ENCODE data around the gene HOXB8.

Gene HOXB8

GRCh38 chr17:48604770-48605329, 10.2 kb downstream of the HOXB8 start, which contains the start of gene HOXB6:
HOXB6 (minus strand) TSS chr17:48604986; CDS start chr17:48598150, 6,836 bp downstream.
- H3K9me3 ChIP-seq (ENCODE audit: low read depth, low read length), result no peaks in the 10 kb centered on the region
- no peak for DNase-seq (ENCODE audit: low read depth, low spot score)
- TF ChIP-seq FOXP2 (optimal IDR thresholded peaks at IDR 0.05; ENCODE audit: control extremely low read depth, extremely low read length, insufficient read depth) (no peak), POLR2AphosphoS5 (IDR thresholded peaks at IDR 0.05; ENCODE audit: borderline replicate concordance, low read depth, low read length) (peak; percentile 77)
- 0 out of 2 replicates have a peak, but pooled peaks cover 11% of the 10 kb centered on the region for H3K36me3 ChIP-seq (ENCODE audit: insufficient read depth, low read length)
- H3K4me3 ChIP-seq, result peak within 1 kb of the TSS; percentile 87
- peak within 1 kb of the TSS; percentile 84 for H3K9ac ChIP-seq (ENCODE audit: insufficient read length)
- H3K27ac ChIP-seq, result peak within 1 kb of the TSS; percentile 98

GRCh38 chr17:48603959-48604769, 10.9 kb downstream of the HOXB8 start:
- H3K9ac ChIP-seq (ENCODE audit: insufficient read length), result peak overlapping the region; percentile 84
- H3K27ac ChIP-seq, result peak overlapping the region; percentile 98
- H3K9me3 ChIP-seq (ENCODE audit: low read depth, low read length), result no peaks in the 10 kb centered on the region
- TF ChIP-seq POLR2AphosphoS5 (IDR thresholded peaks at IDR 0.05; ENCODE audit: borderline replicate concordance, low read depth, low read length), result peak; percentile 39; the same call in 1 of the 2 replicates
- no peak for TF ChIP-seq FOXP2 (optimal IDR thresholded peaks at IDR 0.05; ENCODE audit: control extremely low read depth, extremely low read length, insufficient read depth)
- TF ChIP-seq EZH2 (IDR thresholded peaks at IDR 0.05), result no peak
- H3K36me3 ChIP-seq (ENCODE audit: insufficient read depth, low read length), result 0 out of 2 replicates have a peak, but pooled peaks cover 11% of the 10 kb centered on the region
- no peak for DNase-seq (ENCODE audit: low read depth, low spot score)
- peak overlapping the region; percentile 87 for H3K4me3 ChIP-seq

DNA sequence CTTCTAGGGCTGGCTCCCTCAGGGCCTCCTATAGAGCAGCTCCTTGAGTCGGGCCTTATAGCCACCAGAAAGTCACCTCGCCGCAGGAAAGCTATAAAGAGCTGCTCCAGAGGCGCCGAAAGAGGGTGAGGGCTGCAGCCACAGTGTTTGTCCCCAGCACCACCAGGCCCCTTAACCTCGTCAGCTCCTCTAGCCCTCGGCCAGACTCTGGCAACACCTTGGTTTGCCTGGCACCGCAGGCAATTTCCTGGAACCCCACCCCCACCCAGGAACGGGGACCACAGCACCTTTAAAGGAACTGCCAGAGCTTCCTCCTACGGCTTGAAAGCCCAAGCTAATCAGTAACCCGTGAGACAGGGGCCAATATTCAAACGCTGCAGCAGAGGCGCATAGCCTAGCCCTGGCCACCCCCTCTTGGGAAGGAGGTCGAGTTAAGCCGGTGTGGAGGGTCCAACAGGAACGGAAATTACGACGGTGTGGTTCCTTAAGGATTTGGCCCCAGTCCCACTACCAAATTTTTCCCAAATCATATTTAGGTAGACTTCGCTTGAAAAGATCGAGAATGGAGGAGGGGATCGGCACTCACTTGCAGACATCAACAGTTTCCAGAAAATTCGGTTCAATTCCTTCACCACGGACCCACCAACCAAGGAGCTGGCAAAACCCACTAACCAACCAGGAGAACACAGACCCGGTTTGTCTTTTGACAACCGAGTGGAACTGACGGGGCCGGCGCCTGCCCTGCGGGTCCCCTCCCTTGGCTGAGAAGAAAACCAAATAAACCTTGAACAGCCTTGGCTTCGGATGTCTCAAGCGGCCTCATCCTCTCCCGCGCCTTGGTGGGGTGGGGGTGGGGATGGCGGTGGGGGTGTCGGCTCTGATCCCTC, 13.3 kb downstream of the HOXB8 start:
- Histone ChIP-seq H3K9ac (ENCODE audit: insufficient read length) (peak overlapping the region; percentile 20), H3K4me3 (peak overlapping the region; percentile 87), H3K36me3 (ENCODE audit: insufficient read depth, low read length) (peaks cover 10% of the 10 kb centered on the region; the same call in 1 of the 2 replicates), H3K9me3 (ENCODE audit: low read depth, low read length) (no peaks in the 10 kb centered on the region), H3K27ac (no peak overlapping the region)
- DNase-seq (ENCODE audit: low read depth, low spot score), result no peak
- TF ChIP-seq EZH2 (IDR thresholded peaks at IDR 0.05) (no peak), FOXP2 (optimal IDR thresholded peaks at IDR 0.05; ENCODE audit: control extremely low read depth, extremely low read length, insufficient read depth) (no peak), POLR2AphosphoS5 (IDR thresholded peaks at IDR 0.05; ENCODE audit: borderline replicate concordance, low read depth, low read length) (no peak)

DNA sequence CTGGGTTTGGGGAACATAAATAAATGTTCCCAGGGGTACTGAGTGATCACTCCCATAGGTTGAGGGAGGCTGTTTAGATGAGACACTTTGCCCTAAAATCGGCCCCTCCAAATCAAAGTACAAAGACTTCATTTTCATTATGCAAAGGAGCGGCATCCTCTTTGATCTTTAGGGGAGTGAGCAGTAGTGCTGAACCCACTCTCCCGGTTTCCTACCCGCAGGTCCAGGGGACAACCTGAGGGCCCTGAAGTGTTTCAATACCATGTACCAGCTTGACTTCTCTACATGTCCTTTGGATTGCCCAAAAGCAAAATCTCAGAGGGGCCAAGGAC, 13.9 kb downstream of the HOXB8 start:
- Histone ChIP-seq H3K9me3 (ENCODE audit: low read depth, low read length) (no peaks in the 10 kb centered on the region), H3K4me3 (no peak overlapping the region; the same call in 1 of the 2 replicates), H3K36me3 (ENCODE audit: insufficient read depth, low read length) (peaks cover 8% of the 10 kb centered on the region; the same call in 1 of the 2 replicates), H3K9ac (ENCODE audit: insufficient read length) (no peak overlapping the region), H3K27ac (no peak overlapping the region)
- TF ChIP-seq FOXP2 (optimal IDR thresholded peaks at IDR 0.05; ENCODE audit: control extremely low read depth, extremely low read length, insufficient read depth) (no peak), EZH2 (IDR thresholded peaks at IDR 0.05) (no peak), POLR2AphosphoS5 (IDR thresholded peaks at IDR 0.05; ENCODE audit: borderline replicate concordance, low read depth, low read length) (no peak)
- DNase-seq (ENCODE audit: low read depth, low spot score), result no peak

DNA sequence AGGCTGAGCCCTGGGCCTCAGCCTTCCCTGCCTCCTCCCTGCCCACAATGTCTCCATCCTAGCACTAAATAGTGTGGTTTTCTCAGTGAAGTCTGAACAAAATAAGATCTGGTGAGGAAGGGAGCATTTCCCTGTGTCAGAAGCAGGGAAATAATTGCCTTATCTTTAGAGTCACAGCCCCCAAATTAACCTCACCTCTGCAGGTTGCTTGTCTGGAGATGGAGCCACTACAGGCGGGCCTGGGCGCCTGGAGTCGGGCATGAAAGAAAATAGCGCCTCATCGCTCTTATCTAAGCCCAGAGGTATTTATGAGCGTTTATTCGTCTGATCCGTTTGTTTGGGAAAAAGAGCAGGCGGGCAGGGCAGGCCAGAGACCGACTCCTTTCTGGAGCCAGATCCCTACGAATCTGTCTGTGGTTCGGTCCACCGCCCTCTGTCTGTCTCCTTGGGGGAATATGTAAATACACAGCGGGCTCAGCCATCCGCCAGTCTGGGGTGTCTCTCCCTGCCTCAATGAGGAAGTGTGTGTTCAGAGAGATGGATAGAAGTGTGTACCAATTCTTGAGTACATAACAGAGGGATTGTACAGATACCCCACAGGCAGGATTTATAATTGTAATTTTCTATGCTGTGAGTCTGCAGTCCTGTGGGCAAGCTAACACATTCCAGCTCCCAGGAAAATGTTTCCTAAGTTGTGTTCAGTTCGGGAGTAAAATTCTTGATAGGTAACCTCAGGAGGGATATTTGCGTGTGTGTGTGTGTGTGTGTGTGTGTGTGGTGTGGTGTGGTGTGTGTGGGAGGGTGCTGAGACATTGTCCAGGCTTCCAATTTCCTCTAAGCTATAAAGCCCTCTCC, 14.6 kb downstream of the HOXB8 start:
- Histone ChIP-seq H3K27ac (no peak overlapping the region), H3K36me3 (ENCODE audit: insufficient read depth, low read length) (peaks cover 9% of the 10 kb centered on the region; the same call in 1 of the 2 replicates), H3K9me3 (ENCODE audit: low read depth, low read length) (no peaks in the 10 kb centered on the region), H3K4me3 (no peak overlapping the region), H3K9ac (ENCODE audit: insufficient read length) (no peak overlapping the region)
- no peak for DNase-seq (ENCODE audit: low read depth, low spot score)
- TF ChIP-seq POLR2AphosphoS5 (IDR thresholded peaks at IDR 0.05; ENCODE audit: borderline replicate concordance, low read depth, low read length) (no peak), FOXP2 (optimal IDR thresholded peaks at IDR 0.05; ENCODE audit: control extremely low read depth, extremely low read length, insufficient read depth) (no peak), EZH2 (IDR thresholded peaks at IDR 0.05) (no peak)

- H3K9me3 ChIP-seq (ENCODE audit: low read depth, low read length), result no peaks in the 10 kb centered on the region
- H3K9ac ChIP-seq (ENCODE audit: insufficient read length), result no peak overlapping the region
- H3K36me3 ChIP-seq (ENCODE audit: insufficient read depth, low read length), result peaks cover 14% of the 10 kb centered on the region
- H3K4me3 ChIP-seq, result no peak overlapping the region
- TF ChIP-seq EZH2 (IDR thresholded peaks at IDR 0.05) (no peak), FOXP2 (optimal IDR thresholded peaks at IDR 0.05; ENCODE audit: control extremely low read depth, extremely low read length, insufficient read depth) (no peak), POLR2AphosphoS5 (IDR thresholded peaks at IDR 0.05; ENCODE audit: borderline replicate concordance, low read depth, low read length) (no peak)
- H3K27ac ChIP-seq, result no peak overlapping the region
- DNase-seq (ENCODE audit: low read depth, low spot score), result no peak
These were observed 15.7 kb downstream of the HOXB8 start for GRCh38 chr17:48599354-48599753.

DNA sequence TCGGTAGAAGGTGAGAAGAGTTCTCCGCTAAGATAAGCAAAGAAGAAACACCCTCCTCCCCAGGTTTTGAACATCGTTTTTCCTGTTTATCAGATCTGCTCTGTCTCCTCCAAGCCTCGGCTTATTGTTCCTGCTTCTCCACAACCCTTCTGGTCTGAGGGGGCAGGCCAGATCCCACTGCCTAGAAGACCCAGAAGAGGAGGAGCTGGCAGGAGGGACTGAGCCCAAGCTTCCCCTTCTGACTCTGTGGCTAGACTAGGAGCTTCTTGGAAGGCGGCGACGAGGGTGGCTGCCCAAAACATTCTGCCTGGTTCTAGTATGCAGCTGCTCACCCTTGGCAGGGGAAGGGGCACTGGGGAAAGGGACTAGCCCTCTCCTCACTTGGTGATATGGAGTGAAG, 16.4 kb downstream of the HOXB8 start:
- no peak overlapping the region for H3K4me3 ChIP-seq
- H3K9ac ChIP-seq (ENCODE audit: insufficient read length), result peak overlapping the region; percentile 25
- no peak for DNase-seq (ENCODE audit: low read depth, low spot score)
- H3K36me3 ChIP-seq (ENCODE audit: insufficient read depth, low read length), result peaks cover 14% of the 10 kb centered on the region
- no peaks in the 10 kb centered on the region for H3K9me3 ChIP-seq (ENCODE audit: low read depth, low read length)
- no peak overlapping the region for H3K27ac ChIP-seq
- no peak for TF ChIP-seq POLR2AphosphoS5 (IDR thresholded peaks at IDR 0.05; ENCODE audit: borderline replicate concordance, low read depth, low read length)
- no peak for TF ChIP-seq FOXP2 (optimal IDR thresholded peaks at IDR 0.05; ENCODE audit: control extremely low read depth, extremely low read length, insufficient read depth)
- no peak for TF ChIP-seq EZH2 (IDR thresholded peaks at IDR 0.05)
